Measurements from ENCODE around the gene NPTX2.

Gene NPTX2

GRCh38 chr7:98618786-98619185, 1.7 kb downstream of the NPTX2 start:
- no peak for DNase-seq

DNA sequence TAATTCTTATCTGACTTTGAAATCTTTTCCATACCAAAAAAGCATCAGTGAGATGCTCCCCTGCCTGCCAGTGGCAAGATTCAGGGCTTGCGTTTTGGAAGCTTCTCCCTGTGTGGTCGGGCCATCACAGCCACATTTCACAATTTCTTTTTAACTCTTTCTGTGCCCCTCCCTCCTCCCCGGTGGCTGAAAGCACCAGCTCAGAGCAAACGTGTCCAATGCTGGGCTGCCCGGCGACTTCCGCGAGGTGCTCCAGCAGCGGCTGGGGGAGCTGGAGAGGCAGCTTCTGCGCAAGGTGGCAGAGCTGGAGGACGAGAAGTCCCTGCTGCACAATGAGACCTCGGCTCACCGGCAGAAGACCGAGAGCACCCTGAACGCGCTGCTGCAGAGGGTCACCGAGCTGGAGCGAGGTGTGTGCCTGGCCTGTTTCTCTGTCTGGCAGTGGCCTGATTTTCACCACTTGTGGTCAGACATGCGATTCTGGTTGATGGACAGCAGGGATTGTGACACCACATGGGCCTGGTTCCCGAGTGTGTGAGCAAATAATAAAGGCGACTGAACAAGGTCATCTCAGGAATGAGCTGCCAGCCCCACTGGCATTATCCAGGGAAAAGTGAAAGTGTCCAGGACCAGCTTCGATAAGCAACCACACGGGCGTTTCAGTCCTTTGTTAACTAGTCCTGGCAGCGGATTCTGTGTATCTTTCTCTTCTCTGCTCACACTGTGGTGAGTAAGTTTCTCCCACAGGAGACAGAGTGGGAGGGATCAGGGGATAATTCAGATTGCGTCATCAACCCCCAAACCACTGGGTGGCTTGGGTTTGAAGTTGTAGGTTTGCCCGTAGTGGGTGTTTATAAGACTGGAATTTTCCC, 2.6 kb downstream of the NPTX2 start:
- DNase-seq: no peak

- DNase-seq: no peak
These were observed 4.7 kb downstream of the NPTX2 start for GRCh38 chr7:98621573-98622482.

DNA sequence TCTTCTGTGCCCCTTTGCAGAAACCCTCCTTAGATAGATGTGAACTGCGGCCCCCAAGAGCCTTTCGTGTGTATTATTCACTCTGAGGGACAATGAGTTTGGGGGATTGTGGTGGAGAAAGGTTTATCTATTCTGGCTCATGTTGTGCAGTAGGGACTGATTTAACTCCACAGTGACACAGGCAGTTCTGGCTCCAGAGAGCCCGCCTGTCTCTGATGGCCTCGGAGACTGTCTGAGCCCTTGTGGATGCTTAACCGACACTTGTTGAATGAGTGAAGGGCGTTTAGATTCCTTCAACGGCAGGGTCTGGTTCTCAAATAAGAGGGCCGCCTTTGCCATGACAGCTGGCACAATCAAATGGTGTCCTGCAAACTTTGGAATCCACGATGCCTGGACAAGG, 5.8 kb downstream of the NPTX2 start:
- DNase-seq: no peak

DNA sequence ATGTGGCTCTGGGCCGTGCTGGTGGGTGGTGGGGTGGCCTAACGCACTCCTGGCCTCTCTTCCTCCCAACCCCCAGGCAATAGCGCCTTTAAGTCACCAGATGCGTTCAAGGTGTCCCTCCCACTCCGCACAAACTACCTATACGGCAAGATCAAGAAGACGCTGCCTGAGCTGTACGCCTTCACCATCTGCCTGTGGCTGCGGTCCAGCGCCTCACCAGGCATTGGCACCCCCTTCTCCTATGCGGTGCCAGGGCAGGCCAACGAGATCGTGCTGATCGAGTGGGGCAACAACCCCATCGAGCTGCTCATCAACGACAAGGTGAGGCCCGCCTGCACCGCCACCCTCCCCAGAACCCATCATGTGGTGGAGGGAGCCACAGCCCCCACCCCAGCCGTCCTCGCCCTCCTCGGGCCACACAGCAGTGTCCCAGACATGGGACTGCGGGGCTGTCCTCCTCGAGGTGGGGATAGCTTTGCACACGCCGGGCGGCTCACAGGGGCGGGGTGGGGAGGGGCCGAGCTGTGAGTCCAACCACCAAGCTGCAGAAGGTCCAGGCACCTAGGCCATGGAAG, 7.8 kb downstream of the NPTX2 start:
- DNase-seq: no peak

GRCh38 chr7:98626460-98627412, 9.7 kb downstream of the NPTX2 start:
- no peak for DNase-seq

GRCh38 chr7:98627413-98627790, 10.3 kb downstream of the NPTX2 start:
- DNase-seq: no peak

DNA sequence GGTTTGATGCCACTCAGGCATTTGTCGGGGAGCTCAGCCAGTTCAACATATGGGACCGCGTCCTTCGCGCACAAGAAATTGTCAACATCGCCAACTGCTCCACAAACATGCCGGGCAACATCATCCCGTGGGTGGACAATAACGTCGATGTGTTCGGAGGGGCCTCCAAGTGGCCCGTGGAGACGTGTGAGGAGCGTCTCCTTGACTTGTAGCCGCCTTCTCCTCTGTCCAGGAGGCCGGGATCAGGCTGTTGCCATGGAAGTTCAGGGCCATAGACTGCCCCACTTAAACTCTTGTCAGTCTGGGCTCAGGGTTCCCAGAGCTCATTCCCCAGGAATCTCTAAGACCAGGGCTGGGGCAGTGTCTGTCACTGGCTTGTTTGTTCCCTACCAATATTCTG, 11.3 kb downstream of the NPTX2 start:
- DNase-seq: no peak

DNA sequence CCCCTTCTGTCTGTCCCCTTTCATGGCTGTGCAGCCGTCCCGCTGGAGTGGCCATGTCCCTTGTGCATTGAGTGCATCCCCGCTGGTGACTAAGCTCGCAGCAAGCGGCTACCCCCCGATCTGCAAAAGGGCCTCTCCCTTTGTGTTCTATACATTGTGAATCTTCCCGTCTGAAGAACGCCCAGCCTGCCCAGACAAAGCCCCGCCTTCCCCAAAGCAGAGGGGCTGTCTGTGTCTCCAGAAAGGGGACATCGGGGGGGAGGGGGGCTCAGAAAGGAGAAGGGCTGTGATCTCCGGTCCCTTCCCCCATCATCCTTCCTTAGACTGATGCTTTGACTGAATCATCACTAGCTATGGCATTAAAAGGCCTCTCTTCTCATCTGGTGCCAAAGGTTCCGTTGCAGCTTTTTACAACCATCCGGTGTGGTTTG, 11.9 kb downstream of the NPTX2 start:
- DNase-seq: no peak

- DNase-seq: no peak
These were observed 13.1 kb downstream of the NPTX2 start for GRCh38 chr7:98630149-98630548.

DNA sequence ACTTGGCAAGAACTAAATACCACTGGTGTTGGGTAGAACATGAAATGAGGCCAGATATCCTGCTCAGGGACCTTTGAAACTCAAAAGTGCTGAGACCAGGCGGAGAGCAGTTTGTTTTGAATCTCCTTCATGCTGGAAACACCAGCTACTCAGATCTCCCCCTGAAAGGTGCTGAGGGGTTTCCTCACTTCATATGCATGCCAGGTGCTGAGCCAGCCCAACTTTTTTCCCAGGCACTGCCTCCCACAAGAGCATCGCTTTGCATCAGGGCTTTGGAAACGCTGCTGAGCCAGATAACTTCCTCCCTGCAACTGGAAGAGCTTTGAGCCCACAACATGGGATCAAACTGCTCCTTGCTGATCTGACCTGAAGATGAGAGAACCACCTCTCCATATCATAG, 13.7 kb downstream of the NPTX2 start:
- DNase-seq: no peak

DNA sequence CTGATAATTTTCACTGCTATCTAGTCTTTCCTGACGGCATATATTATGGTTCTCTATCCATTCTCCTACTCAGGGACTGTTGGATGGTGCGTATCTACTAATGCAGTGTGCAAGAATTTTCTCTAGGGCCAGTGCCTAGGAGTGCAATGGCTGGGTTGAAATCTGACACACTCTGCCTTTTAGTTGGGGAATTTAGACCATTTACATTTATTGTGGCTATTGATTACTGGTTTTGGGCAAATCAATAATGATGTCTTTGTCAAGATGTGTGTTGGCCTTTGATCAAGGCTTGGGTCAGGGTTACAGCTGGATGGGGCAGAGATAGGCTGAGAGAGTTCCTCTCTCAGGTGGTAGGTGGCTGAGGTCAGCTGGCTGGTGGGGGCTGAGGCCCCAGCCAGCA, 21.8 kb downstream of the NPTX2 start:
- DNase-seq: no peak

DNA sequence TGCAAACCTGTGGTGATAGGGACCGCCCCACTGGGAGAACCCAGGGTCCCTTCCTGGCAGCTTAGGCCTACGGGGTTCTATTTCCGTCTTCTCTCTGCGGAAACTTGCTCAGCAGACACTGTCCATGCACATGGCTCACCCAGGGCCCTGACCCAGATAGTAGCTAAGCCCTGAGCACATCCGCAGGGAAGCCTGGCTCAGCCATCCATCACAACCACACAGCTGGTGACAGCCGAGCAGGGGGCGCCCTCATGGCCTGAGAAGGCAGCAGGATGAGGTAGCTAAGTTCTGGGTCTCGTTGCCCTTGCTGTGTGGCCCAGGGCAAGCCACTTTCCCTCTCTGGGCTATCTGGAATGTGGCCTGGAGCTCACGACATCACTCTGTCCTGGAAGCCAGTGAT, 23.3 kb downstream of the NPTX2 start:
- DNase-seq: no peak

- DNase-seq: no peak
These were observed 24.8 kb downstream of the NPTX2 start for GRCh38 chr7:98641646-98642500.

GRCh38 chr7:98643236-98643985, 26.3 kb downstream of the NPTX2 start:
- DNase-seq: no peak

DNA sequence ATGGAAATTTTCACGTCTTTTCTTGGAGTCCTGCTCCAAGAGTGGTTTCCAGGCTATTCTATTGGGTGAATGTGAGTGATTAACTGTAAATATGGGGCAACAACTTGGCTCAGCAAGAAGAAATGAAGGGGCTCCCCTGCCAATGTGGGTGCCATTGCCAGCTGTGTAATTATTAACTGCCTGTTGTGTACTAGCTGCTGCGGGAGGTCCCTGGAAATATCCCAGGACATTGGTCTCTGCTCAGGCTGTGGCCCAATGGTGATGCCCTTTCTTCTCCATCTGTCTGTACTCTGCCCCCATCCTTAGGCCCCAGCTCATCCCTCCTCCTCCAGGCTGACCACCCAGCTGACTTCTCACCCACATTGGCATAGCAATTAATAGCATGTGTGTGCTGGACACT, 29.4 kb downstream of the NPTX2 start:
- DNase-seq: no peak

- DNase-seq: no peak
These were observed 30.2 kb downstream of the NPTX2 start for GRCh38 chr7:98647326-98647725.

DNA sequence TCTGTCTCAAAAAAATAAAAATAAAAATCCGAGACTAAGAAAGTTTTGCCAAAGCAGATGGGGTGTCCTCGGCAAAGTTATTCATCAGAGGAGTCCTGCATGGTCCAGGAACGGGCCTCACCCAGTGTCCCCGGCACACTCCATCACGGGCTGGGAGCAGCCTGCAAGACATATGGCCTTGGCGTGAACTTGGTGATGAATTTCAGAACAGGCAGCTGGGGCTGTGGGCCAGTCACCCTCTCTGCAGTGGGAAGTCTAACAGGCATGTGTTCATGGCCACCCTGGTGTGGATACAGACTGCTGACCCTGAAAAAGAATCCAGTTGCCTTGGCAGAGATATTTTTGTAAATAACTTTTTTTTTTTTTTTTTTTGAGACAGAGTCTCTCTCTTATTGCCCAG, 34.7 kb downstream of the NPTX2 start:
- no peak for DNase-seq

GRCh38 chr7:98653601-98654310, 36.7 kb downstream of the NPTX2 start:
- DNase-seq: no peak

Data from central memory CD4-positive, alpha-beta T cell (primary cell).